GM12801 (cell line): ENCODE results near the gene GPHN.

Experiments
- TF ChIP-seq, protein P1 (sequence below): IDR thresholded peaks from one replicate; pipeline ENCODE4 v1.5.1; 2011; ENCODE audit warnings: control low read depth; ENCODE audit not compliant: insufficient read length; ENCODE audit errors: extremely low read depth

Gene GPHN

DNA sequence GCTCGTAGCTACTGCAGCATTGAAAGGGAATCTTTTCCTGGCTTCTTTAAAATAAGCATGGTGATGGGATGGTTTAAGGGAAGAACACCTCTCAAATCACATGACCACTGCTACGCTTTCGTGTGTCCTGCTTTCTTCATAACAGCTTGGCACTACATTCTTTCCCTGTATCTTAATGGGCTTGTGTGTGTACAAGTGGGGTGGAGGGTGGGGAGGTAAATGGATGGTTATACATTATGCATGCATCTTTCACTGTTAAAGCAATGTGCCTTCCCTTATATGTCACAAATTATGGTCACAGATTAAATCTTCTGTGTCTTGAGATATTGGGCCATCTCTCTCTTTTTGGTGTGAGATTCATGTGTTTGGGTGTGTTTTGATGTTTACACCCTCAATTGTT, 511.8 kb downstream of the GPHN start:
- TF ChIP-seq, protein P1, sequence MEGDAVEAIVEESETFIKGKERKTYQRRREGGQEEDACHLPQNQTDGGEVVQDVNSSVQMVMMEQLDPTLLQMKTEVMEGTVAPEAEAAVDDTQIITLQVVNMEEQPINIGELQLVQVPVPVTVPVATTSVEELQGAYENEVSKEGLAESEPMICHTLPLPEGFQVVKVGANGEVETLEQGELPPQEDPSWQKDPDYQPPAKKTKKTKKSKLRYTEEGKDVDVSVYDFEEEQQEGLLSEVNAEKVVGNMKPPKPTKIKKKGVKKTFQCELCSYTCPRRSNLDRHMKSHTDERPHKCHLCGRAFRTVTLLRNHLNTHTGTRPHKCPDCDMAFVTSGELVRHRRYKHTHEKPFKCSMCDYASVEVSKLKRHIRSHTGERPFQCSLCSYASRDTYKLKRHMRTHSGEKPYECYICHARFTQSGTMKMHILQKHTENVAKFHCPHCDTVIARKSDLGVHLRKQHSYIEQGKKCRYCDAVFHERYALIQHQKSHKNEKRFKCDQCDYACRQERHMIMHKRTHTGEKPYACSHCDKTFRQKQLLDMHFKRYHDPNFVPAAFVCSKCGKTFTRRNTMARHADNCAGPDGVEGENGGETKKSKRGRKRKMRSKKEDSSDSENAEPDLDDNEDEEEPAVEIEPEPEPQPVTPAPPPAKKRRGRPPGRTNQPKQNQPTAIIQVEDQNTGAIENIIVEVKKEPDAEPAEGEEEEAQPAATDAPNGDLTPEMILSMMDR = no peak

DNA sequence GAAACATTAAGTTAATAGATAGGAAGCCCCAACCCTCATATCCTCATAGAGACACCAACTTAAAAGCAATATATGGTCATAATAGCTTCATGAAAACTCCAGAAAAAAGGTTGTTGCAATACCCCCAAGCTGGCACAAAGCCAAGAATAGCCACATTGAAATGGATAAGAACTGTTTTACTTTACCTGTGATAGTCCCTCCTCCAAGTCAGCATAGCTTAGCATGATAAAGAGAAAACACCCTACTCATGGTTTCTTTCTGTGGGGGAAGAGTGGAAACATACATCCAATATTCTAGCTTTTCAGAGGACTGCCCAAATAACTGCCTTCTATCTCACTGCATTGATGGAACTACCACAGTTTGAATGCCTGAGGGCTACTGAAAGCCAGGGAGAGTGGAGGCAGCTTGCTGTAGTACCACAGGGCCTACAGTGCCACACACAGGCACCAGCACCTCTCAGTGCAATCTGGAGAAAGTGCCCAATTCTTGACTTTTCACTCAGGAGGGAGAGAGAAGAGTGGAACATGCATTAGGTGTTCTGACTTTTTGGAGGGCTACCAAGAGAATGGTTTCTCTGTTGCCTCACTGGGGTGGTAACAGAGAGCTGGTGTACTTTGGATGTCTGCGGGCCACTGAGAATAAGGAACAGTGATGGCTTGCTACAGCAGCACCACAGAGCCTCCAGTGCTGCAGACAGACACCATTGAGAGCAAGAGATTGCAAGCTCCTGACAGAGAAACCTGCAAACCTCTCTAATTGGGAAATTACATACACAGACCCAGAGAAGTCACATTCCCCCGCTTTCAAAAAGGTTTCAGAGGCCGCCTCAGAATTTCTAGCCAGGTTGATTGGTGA, 524.2 kb downstream of the GPHN start:
- TF ChIP-seq, protein P1 = no peak

DNA sequence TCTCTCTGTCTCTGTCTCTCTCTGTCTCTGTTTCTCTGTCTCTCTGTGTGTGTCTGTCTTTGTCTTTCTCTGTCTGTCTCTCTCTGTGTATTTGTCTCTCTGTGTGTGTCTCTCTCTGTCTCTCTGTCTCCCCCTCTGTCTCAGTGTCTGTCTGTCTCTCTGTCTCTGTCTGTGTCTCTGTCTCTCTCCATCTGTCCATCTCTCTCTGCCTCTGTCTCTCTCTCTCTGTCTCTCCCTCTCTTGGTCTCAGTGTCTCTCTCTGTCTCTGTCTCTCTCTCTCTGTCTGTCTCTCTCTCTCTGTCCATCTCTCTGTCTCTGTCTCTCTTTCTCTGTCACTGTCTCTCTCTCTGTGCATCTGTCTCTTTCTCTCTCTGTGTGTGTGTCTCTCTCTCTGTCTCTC, 537.5 kb downstream of the GPHN start:
- TF ChIP-seq, protein P1 = no peak

DNA sequence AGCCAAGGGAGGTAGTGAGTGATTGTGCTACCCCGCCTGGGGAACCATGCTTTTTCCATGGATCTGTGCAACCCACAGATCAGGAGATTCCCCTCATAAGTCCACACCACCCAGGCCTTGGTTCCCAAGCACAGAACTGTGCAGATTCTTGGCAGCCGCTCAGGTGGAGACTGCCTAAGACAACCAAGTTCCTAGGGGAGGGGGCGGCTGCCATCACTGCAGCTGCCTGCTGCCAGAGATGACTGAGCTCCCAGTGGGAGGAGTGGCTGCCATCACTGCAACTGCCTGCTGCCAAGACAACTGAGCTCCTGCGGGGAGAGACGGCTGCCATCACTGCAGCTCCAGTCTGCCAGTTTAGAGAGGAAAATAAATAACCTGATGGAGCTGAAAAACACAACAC, 542.9 kb downstream of the GPHN start:
- TF ChIP-seq, protein P1 = no peak

DNA sequence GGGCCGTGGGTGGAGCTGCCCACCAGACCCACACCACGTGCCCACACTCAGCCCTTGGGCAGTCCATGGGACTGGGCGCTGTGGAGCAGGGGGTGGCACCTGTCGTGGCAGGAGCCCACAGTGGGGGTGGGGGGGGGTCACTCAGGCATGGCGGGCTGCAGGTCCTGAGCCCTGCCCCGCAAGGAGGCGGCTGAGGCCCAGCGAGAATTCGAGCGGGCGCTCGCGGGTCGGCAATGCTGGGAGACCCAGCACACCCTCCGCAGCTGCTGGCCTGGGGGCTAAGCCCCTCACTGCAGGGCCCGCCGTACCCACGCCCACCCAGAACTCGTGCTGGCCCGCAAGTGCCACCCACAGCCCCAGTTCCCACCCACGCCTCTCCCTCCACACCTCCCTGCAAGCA, 548.7 kb downstream of the GPHN start:
- TF ChIP-seq, protein P1 = no peak

DNA sequence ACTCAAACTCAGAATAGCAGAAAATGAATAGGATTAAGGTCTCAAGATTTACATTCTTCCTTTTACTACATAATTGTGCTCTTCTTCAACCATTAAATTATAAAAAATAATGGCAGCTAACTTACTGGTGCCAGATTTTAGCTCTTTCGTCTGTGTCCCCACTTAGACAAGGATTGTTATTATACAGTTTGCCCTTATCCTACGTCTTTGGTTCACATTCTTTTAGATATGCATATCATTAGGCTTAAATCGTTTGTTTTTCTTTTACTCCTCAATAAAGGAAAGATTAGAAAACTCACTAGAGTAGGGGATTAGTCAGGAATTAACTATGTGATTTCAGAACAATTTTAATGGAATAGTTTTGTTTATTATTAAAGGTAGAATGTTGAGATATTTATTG, 551.6 kb downstream of the GPHN start:
- TF ChIP-seq, protein P1 = no peak

DNA sequence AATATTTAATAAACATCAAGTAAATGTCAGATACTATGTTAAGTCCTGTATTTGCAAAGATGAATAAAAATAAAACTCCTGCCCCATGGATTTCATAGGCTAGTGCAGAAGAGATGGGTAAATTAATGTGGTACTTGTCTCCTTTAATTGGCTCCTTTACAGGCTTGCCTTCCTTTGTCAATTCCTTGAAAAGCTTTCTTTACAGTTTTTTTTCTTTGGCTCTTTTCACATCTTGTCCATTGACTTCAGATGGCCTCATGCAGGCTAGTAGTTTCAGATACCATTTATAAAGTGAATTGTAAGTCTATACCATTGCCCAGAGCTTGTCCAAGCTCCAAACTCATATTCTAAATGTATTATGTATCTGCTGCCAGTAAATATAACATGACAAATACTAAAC, 552.6 kb downstream of the GPHN start:
- TF ChIP-seq, protein P1 = no peak
